GM06990 (cell line): Measurements from ENCODE around the gene CCDC148.

Experiments
- DNase-seq: peaks from one replicate; pipeline ENCODE4 v3.0.0-alpha.2; 2011; ENCODE audit not compliant: insufficient read length; ENCODE audit errors: extremely low read depth
- H3K27me3 ChIP-seq: replicated peaks from 2 replicates; pipeline ENCODE4 v1.6.0; 2011; ENCODE audit warnings: low read length; ENCODE audit not compliant: control insufficient read depth, insufficient read depth
- H3K36me3 ChIP-seq: 2 replicates; pipeline ENCODE4 v1.5.1; 2011; ENCODE audit warnings: low read length; ENCODE audit not compliant: control insufficient read depth, insufficient read depth
- H3K4me3 ChIP-seq: replicated peaks from 2 replicates; pipeline ENCODE4 v1.5.1; 2011; ENCODE audit warnings: low read depth, mild to moderate bottlenecking, control low read depth, low read length
- TF ChIP-seq, protein P1 (sequence below): IDR thresholded peaks from 2 replicates; pipeline ENCODE4 v1.5.1; 2011; ENCODE audit warnings: low read length, control low read depth, mild to moderate bottlenecking, inconsistent platforms; ENCODE audit not compliant: insufficient read depth, poor library complexity, severe bottlenecking

Gene CCDC148

DNA sequence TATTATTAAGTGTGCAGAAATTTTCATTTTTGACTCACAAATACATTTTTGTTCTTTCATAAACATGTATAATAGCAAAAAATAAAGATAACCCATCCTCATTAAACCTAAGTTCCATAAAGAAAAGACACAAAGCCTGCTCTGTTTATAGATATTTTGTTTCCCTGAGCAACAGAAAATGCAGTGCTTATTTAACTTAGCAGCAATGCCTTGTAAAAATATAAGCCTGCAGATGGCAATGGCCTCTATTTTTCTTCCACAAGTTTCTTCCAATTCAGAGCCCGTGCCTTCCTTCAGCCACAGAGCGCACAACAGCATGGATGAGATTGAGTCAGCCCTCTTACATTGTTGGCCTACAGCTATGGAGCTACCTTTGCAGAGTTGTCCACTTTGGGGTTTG, 43.8 kb upstream of the CCDC148 start:
- TF ChIP-seq, protein P1, sequence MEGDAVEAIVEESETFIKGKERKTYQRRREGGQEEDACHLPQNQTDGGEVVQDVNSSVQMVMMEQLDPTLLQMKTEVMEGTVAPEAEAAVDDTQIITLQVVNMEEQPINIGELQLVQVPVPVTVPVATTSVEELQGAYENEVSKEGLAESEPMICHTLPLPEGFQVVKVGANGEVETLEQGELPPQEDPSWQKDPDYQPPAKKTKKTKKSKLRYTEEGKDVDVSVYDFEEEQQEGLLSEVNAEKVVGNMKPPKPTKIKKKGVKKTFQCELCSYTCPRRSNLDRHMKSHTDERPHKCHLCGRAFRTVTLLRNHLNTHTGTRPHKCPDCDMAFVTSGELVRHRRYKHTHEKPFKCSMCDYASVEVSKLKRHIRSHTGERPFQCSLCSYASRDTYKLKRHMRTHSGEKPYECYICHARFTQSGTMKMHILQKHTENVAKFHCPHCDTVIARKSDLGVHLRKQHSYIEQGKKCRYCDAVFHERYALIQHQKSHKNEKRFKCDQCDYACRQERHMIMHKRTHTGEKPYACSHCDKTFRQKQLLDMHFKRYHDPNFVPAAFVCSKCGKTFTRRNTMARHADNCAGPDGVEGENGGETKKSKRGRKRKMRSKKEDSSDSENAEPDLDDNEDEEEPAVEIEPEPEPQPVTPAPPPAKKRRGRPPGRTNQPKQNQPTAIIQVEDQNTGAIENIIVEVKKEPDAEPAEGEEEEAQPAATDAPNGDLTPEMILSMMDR: no peak
- Histone ChIP-seq H3K27me3 (no peaks in the 10 kb centered on the region), H3K36me3 (no peaks in the 10 kb centered on the region), H3K4me3 (no peak overlapping the region)
- no peak for DNase-seq

DNA sequence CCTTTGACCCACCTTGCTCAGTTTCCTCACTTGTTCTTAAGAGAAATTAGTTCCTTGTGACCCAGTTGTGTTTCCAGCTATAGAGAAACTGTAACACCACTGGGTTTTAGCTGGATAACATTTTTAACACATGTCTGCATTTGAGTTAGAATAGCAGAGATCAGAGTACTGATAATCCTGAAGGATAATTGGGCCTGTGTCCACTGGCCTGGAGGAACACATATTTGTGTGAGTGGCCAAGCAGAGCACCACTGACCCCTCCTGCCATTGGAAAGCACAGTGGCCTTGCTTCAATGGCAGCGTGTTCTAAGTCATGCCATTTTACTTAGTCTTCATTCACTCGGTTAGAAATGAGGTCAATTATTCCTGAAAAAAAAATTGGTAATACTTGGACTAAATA, 42.8 kb upstream of the CCDC148 start:
- Histone ChIP-seq H3K36me3 (no peaks in the 10 kb centered on the region), H3K4me3 (no peak overlapping the region), H3K27me3 (no peaks in the 10 kb centered on the region)
- TF ChIP-seq, protein P1: no peak
- no peak for DNase-seq

DNA sequence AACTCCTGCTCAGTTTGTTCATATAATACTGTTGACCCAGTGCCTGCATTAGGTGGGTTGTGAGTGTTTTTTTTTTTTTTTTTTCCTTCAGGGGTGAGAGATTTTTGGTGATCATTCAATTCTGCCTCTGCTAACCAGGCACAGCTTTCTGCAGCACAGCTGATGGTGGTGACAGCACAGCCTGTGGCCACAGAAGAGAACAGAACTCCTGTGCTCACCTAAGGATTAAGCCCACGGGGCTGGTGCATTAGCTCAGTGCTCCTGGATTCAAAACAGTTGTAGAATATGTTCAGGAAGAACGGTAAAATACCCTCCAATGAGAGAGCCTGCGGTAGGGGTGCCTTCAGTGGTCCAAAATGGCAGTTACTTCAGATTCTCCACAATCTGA, 42.2 kb upstream of the CCDC148 start:
- Histone ChIP-seq H3K27me3 (no peaks in the 10 kb centered on the region), H3K36me3 (no peaks in the 10 kb centered on the region)

DNA sequence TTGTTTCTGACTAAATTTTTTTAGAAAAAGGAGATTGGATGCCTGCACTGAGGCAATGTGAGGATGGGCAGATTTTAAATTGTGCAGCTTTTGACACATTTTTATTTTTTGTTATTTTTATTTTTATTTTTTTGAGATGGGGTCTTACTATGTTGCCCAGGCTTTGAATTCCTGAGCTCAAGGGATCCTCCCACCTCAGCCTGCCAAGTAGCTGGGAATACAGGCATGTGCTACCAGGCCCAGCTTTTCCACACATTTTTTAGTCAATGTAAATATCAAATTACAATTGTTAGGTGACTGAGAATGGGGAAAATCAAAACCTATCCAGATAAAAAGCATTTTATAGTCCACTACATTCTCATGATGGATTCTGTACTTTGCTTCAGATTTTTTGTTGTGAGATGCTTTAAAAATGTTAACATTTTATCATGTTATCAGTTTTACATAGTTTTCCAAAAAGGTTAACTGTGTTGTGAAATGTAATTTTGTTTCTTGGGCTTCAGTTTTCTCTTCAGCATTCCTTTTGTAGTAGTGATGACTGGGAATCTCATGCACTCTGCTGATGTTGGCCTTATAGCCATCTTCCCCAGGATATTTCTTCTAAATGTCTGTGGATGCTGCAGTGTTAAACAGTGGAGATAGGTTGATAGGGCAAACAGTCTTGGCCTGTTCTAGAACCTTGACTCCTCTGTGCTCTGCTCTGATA, 41.6 kb upstream of the CCDC148 start:
- Histone ChIP-seq H3K36me3 (no peaks in the 10 kb centered on the region), H3K27me3 (no peaks in the 10 kb centered on the region), H3K4me3 (no peak overlapping the region)
- no peak for DNase-seq
- TF ChIP-seq, protein P1: no peak

More for the DNA sequence above, 42.2 kb upstream of the CCDC148 start:
- H3K4me3 ChIP-seq: no peak overlapping the region
- TF ChIP-seq, protein P1: no peak
- no peak for DNase-seq

DNA sequence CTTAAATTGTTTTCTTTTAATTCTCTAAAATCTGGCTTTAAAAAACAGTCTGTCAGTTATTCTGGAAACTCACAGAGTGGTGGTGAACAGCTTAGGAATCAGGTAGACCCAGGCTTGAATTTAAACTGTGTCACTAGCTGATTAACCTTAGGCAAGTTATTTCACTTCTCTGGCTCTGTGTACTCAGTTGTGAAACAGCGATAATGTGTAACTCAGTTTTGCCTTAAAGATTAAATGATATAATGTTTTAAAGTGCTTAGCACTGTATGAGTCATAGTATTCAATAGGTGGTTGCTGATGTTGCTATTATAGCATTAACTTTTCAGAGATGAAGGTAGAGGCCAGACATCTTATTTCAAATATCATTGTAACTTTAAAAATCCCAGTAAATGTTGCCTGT, 40.9 kb upstream of the CCDC148 start:
- Histone ChIP-seq H3K27me3 (no peaks in the 10 kb centered on the region), H3K4me3 (no peak overlapping the region), H3K36me3 (no peaks in the 10 kb centered on the region)
- TF ChIP-seq, protein P1: no peak
- DNase-seq: no peak

DNA sequence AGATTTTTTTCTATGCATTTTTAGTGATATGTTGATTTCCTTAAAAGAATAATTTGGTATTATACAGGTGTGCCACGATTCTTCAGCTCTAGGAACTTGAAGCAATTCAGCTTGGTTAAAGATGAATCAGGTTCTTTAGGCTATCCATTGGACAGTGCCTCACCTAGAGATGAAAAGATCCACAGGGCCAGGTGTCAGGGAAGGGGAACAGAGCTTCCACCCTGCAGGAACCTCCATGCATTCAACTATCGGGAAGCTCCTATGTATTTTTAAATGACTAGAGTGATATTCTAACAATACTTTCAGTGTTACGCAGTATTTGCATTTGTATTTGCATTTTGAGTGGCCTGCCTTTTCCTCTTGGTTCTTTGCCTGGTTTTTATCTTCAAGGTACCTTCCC, 40.4 kb upstream of the CCDC148 start:
- Histone ChIP-seq H3K4me3 (no peak overlapping the region), H3K36me3 (no peaks in the 10 kb centered on the region), H3K27me3 (no peaks in the 10 kb centered on the region)

More for the DNA sequence above, 40.4 kb upstream of the CCDC148 start:
- no peak for DNase-seq
- TF ChIP-seq, protein P1: no peak
